Lower lobe of right lung (tissue), 2 donors: ENCODE results near the gene NSD2. TPM values are rescaled to one million over a fixed set of nuclear protein-coding genes. Genes with fewer than 3 reads are reported as not detected.
A peak's percentile ranks its signal among the peaks of the same experiment; 100 is the strongest.

Experiments
- ATAC-seq, 2 donors: fragments of 200-7000 bp; cut with Tn5 transposase; one replicate each; pipeline ENCODE4 v1.9.1; 2020 to 2022; ENCODE audit warnings: mild to moderate bottlenecking in 2 of 2, moderate library complexity in 2 of 2
- DNase-seq: peaks from one replicate; pipeline ENCODE4 v3.0.0-alpha.2; 2020
- H3K27ac ChIP-seq: fragments of 200-600 bp; one replicate; pipeline ENCODE4 v1.8.0; 2022
- H3K27me3 ChIP-seq: fragments of 200-600 bp; one replicate; pipeline ENCODE4 v1.8.0; 2022; ENCODE audit warnings: low read depth
- H3K36me3 ChIP-seq: fragments of 200-600 bp; one replicate; pipeline ENCODE4 v1.8.0; 2022; ENCODE audit warnings: mild to moderate bottlenecking
- H3K4me1 ChIP-seq: fragments of 200-600 bp; one replicate; pipeline ENCODE4 v1.8.0; 2022
- H3K4me3 ChIP-seq: fragments of 200-600 bp; one replicate; pipeline ENCODE4 v1.8.0; 2022; ENCODE audit warnings: mild to moderate bottlenecking
- H3K9me3 ChIP-seq: fragments of 200-600 bp; one replicate; pipeline ENCODE4 v1.8.0; 2022
- intact Hi-C: fragments of 100-400 bp; cut with DNase I; formaldehyde crosslinking; loops from one replicate; pipeline ENCODE4 v1.11.0; 2022
- total RNA-seq: library from RNA; stranded (reverse); fragmentation: NEBNext Ultra II Directional; extraction: Animal tissue kit (Norgen Biotek cat#: 25700); gene quantifications from one replicate; pipeline ENCODE4 v1.2.1, GENCODE V29; 2021
- TF ChIP-seq, protein P1 (sequence below): fragments of 200-600 bp; IDR thresholded peaks from one replicate; pipeline ENCODE4 v1.8.0; 2022; ENCODE audit warnings: antibody characterized with exemption, mild to moderate bottlenecking
- donor health status: DM: no; HTN: yes; CAD: no; lungs with severe emphysema.

NSD2 gene
- total RNA-seq, 1 donor from 2014 or later = 52.9 TPM

DNA sequence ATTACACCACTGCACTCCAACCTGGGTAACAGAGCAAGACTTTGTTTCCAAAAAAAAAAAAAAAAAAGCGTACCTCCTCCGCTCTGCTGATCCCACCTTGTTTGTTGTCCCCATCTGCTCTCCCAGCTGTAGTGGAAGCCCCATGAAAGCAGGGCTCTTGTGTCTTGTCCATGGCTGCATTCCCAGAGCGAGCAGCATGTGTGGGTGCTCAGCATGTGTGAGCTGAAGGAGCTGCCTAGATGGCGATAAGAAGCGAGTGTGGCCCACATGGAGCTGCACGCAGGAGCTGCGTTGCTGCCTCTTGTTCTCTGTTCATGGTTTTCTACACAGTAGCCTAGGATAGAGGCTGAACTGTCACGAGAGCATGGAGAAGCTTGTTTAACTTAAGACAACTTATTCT lies 12.4 kb downstream of the NSD2 start:
- Histone ChIP-seq H3K27ac (no peak overlapping the region), H3K36me3 (no peaks in the 10 kb centered on the region), H3K27me3 (no peaks in the 10 kb centered on the region), H3K4me1 (peaks cover 6% of the 10 kb centered on the region), H3K4me3 (no peak overlapping the region), H3K9me3 (no peaks in the 10 kb centered on the region)
- DNase-seq (no peak), ATAC-seq (no peak)
- intact Hi-C loops = no loop called here
- TF ChIP-seq, protein P1, sequence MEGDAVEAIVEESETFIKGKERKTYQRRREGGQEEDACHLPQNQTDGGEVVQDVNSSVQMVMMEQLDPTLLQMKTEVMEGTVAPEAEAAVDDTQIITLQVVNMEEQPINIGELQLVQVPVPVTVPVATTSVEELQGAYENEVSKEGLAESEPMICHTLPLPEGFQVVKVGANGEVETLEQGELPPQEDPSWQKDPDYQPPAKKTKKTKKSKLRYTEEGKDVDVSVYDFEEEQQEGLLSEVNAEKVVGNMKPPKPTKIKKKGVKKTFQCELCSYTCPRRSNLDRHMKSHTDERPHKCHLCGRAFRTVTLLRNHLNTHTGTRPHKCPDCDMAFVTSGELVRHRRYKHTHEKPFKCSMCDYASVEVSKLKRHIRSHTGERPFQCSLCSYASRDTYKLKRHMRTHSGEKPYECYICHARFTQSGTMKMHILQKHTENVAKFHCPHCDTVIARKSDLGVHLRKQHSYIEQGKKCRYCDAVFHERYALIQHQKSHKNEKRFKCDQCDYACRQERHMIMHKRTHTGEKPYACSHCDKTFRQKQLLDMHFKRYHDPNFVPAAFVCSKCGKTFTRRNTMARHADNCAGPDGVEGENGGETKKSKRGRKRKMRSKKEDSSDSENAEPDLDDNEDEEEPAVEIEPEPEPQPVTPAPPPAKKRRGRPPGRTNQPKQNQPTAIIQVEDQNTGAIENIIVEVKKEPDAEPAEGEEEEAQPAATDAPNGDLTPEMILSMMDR = no peak

GRCh38 chr4:1885414-1885813 lies 14.2 kb downstream of the NSD2 start:
- H3K4me3 ChIP-seq = no peak overlapping the region
- H3K36me3 ChIP-seq = no peaks in the 10 kb centered on the region
- intact Hi-C loops = no loop called here
- TF ChIP-seq, protein P1 = no peak
- no peaks in the 10 kb centered on the region for H3K9me3 ChIP-seq
- H3K27me3 ChIP-seq = no peaks in the 10 kb centered on the region
- ATAC-seq (peak in 1 of 2 donors; percentile 31), DNase-seq (no peak)
- peaks cover 6% of the 10 kb centered on the region for H3K4me1 ChIP-seq
- H3K27ac ChIP-seq = no peak overlapping the region

- intact Hi-C loops = no loop called here
- H3K9me3 ChIP-seq = no peaks in the 10 kb centered on the region
- no peak for DNase-seq
- no peaks in the 10 kb centered on the region for H3K36me3 ChIP-seq
- ATAC-seq = peak in 1 of 2 donors; percentile 35
- no peak overlapping the region for H3K4me3 ChIP-seq
- no peak overlapping the region for H3K27ac ChIP-seq
- H3K4me1 ChIP-seq = peaks cover 6% of the 10 kb centered on the region
- TF ChIP-seq, protein P1 = no peak
- H3K27me3 ChIP-seq = no peaks in the 10 kb centered on the region
Measured at GRCh38 chr4:1887052-1887451, 15.9 kb downstream of the NSD2 start.

DNA sequence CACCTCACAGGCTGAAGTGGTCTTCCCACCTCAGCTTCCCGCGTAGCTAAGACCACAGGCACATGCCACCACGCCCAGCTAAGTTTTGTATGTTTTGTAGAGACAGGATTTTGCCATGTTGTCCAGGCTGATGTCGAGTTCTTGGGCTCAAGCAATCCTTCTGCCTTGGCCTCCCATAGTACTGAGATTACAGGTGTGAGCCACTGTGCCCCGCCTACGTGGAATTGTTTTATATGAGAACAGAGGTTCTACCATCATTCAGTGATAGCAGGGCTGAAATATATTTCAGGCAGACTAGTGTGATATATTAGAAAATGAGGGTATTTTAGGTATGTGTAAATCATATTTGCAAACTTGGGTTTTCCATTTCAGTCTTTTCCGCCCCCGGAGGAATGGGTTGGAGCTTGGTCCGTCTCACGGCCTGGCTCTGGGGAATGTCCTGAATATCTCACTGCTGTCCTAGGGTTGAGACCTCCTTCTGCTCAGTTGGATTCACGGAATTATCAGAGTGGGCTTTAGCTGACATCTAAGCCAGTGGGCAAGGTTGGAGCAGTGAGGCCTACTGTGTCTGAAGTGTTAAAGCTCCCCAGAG lies 19.9 kb downstream of the NSD2 start:
- Histone ChIP-seq H3K4me1 (peaks cover 6% of the 10 kb centered on the region), H3K27me3 (no peaks in the 10 kb centered on the region), H3K4me3 (no peak overlapping the region), H3K36me3 (no peaks in the 10 kb centered on the region), H3K27ac (no peak overlapping the region), H3K9me3 (no peaks in the 10 kb centered on the region)
- ATAC-seq = no peak
- DNase-seq = no peak
- intact Hi-C loops = no loop called here
- TF ChIP-seq, protein P1 = no peak

GRCh38 chr4:1895971-1896657 lies 24.9 kb downstream of the NSD2 start:
- ATAC-seq (no peak), DNase-seq (no peak)
- H3K4me3 ChIP-seq = no peak overlapping the region
- H3K27ac ChIP-seq = no peak overlapping the region
- intact Hi-C loops = no loop called here
- no peaks in the 10 kb centered on the region for H3K27me3 ChIP-seq
- peaks cover 6% of the 10 kb centered on the region for H3K36me3 ChIP-seq
- H3K4me1 ChIP-seq = peaks cover 14% of the 10 kb centered on the region
- TF ChIP-seq, protein P1 = no peak
- H3K9me3 ChIP-seq = no peaks in the 10 kb centered on the region
